CD4-positive, CD25-positive, alpha-beta regulatory T cell (primary cell): Measurements from ENCODE around the gene HIPK1. TPM values are rescaled to one million over a fixed set of nuclear protein-coding genes. Genes with fewer than 3 reads are reported as not detected.
A peak's percentile ranks its signal among the peaks of the same experiment; 100 is the strongest.

ENCODE experiments used
- ATAC-seq, 2 donors: fragments of 150-1000 bp; cut with Tn5 transposase; one replicate each; pipeline ENCODE4 v1.10.0; 2021; ENCODE audit warnings: low read depth in 2 of 2, moderate number of reproducible peaks in 2 of 2, moderate library complexity in 1 of 2
- DNase-seq, 3 donors: peaks; one replicate each; pipeline versions ENCODE4 v3.0.0 to v3.0.0-alpha.2; 2012 to 2022; ENCODE audit warnings: mixed read lengths in 1 of 3
- H3K27ac ChIP-seq: one replicate; pipeline ENCODE4 v1.7.0; 2013; ENCODE audit warnings: mild to moderate bottlenecking, low read length; ENCODE audit not compliant: insufficient read depth, poor library complexity, severe bottlenecking
- H3K27me3 ChIP-seq: one replicate; pipeline ENCODE4 v1.7.0; 2013; ENCODE audit warnings: low read length; ENCODE audit not compliant: control insufficient read depth, insufficient read depth
- H3K36me3 ChIP-seq: one replicate; pipeline ENCODE4 v1.7.0; 2013; ENCODE audit warnings: mild to moderate bottlenecking, low read length, moderate library complexity; ENCODE audit not compliant: control insufficient read depth, insufficient read depth
- H3K4me1 ChIP-seq: 2 replicates; pipeline ENCODE4 v1.7.0; 2013; ENCODE audit warnings: mild to moderate bottlenecking, low read length; ENCODE audit not compliant: insufficient read depth, control insufficient read depth, poor library complexity, severe bottlenecking
- H3K4me3 ChIP-seq: one replicate; pipeline ENCODE4 v1.7.0; 2013; ENCODE audit warnings: low read depth, mild to moderate bottlenecking, low read length, moderate library complexity
- H3K9me3 ChIP-seq, 2 experiments: 1 replicate in 1 of 2; 2 replicates in 1 of 2; pipeline ENCODE4 v1.7.0; 2013; ENCODE audit warnings: low read length in 2 of 2, mild to moderate bottlenecking in 1 of 2, moderate library complexity in 1 of 2; ENCODE audit not compliant: control insufficient read depth in 2 of 2
- H3K27ac Mint-ChIP-seq, 3 donors: one replicate each; pipeline ENCODE4 v1.8.0; 2020 to 2022; ENCODE audit warnings: mild to moderate bottlenecking in 3 of 3, mixed read lengths in 3 of 3, moderate library complexity in 2 of 3
- H3K27me3 Mint-ChIP-seq: one replicate; pipeline ENCODE4 v1.8.0; 2022; ENCODE audit warnings: mild to moderate bottlenecking, mixed read lengths
- H3K36me3 Mint-ChIP-seq: one replicate; pipeline ENCODE4 v1.8.0; 2020; ENCODE audit warnings: mixed read lengths
- H3K4me1 Mint-ChIP-seq, 4 donors: one replicate each; pipeline ENCODE4 v1.8.0; 2020 to 2022; ENCODE audit warnings: mixed read lengths in 4 of 4, mild to moderate bottlenecking in 1 of 4
- H3K4me3 Mint-ChIP-seq, 4 donors: one replicate each; pipeline ENCODE4 v1.8.0; 2020 to 2022; ENCODE audit warnings: mild to moderate bottlenecking in 4 of 4, mixed read lengths in 4 of 4, moderate library complexity in 3 of 4
- H3K9me3 Mint-ChIP-seq, 7 donors: one replicate each; pipeline ENCODE4 v1.8.0; 2020 to 2022; ENCODE audit warnings: mixed read lengths in 7 of 7, mild to moderate bottlenecking in 3 of 7, moderate library complexity in 2 of 7
- polyA plus RNA-seq, 4 donors: library from polyadenylated mRNA; unstranded; fragments of 300-500 nt; fragmentation: Illumina TruSeq; gene quantifications; one replicate each; pipeline ENCODE4 v1.2.3, GENCODE V29; 2021
- total RNA-seq: library from RNA; stranded (reverse); gene quantifications from one replicate; pipeline ENCODE4 v1.2.3, GENCODE V29; 2022

Gene HIPK1
- total and polyA plus RNA-seq, 5 donors from 2014 or later, result 8.6 to 189 (median 12.0) TPM

- H3K4me3 ChIP-seq, result no peak overlapping the region
- Mint-ChIP-seq H3K27ac (peak overlapping the region; percentile 32 to 44 (median 38)), H3K4me3 (no peak overlapping the region), H3K36me3 (peaks cover 27% of the 10 kb centered on the region), H3K9me3 (no peaks in the 10 kb centered on the region), H3K27me3 (no peaks in the 10 kb centered on the region), H3K4me1 (peaks cover 21 to 40% (median 25%) of the 10 kb centered on the region in 4 donors)
- no peak overlapping the region for H3K27ac ChIP-seq
- H3K36me3 ChIP-seq, result peaks cover 30% of the 10 kb centered on the region
- H3K9me3 ChIP-seq, result no peaks in the 10 kb centered on the region
- no peak for DNase-seq
- peaks cover 9% of the 10 kb centered on the region for H3K4me1 ChIP-seq
- no peaks in the 10 kb centered on the region for H3K27me3 ChIP-seq
- no peak for ATAC-seq
Measured at GRCh38 chr1:113891631-113892220, 37.4 kb upstream of the HIPK1 start.

- ATAC-seq, result no peak
- DNase-seq, result no peak
- H3K9me3 Mint-ChIP-seq, result no peaks in the 10 kb centered on the region
- H3K4me1 Mint-ChIP-seq, result peaks cover 9 to 38% (median 24%) of the 10 kb centered on the region in 4 donors
- H3K27ac Mint-ChIP-seq, result no peak overlapping the region
- H3K36me3 Mint-ChIP-seq, result peaks cover 35% of the 10 kb centered on the region
- H3K27ac ChIP-seq, result no peak overlapping the region
- no peaks in the 10 kb centered on the region for H3K4me1 ChIP-seq
- no peak overlapping the region for H3K4me3 ChIP-seq
- H3K4me3 Mint-ChIP-seq, result no peak overlapping the region
- peaks cover 43% of the 10 kb centered on the region for H3K36me3 ChIP-seq
- H3K27me3 Mint-ChIP-seq, result no peaks in the 10 kb centered on the region
- no peaks in the 10 kb centered on the region for H3K9me3 ChIP-seq
- no peaks in the 10 kb centered on the region for H3K27me3 ChIP-seq
Measured at GRCh38 chr1:113893267-113893666, 35.9 kb upstream of the HIPK1 start.

GRCh38 chr1:113895098-113895497, 34.0 kb upstream of the HIPK1 start:
- Mint-ChIP-seq H3K4me1 (peaks cover 26 to 56% (median 38%) of the 10 kb centered on the region in 4 donors), H3K9me3 (no peaks in the 10 kb centered on the region), H3K4me3 (no peak overlapping the region), H3K27me3 (no peaks in the 10 kb centered on the region), H3K36me3 (peaks cover 50% of the 10 kb centered on the region), H3K27ac (peak overlapping the region in 1 of 3 donors; percentile 69)
- no peaks in the 10 kb centered on the region for H3K27me3 ChIP-seq
- H3K27ac ChIP-seq, result no peak overlapping the region
- no peak overlapping the region for H3K4me3 ChIP-seq
- H3K36me3 ChIP-seq, result peaks cover 57% of the 10 kb centered on the region
- H3K9me3 ChIP-seq, result no peaks in the 10 kb centered on the region
- DNase-seq (no peak), ATAC-seq (no peak)
- no peaks in the 10 kb centered on the region for H3K4me1 ChIP-seq

DNA sequence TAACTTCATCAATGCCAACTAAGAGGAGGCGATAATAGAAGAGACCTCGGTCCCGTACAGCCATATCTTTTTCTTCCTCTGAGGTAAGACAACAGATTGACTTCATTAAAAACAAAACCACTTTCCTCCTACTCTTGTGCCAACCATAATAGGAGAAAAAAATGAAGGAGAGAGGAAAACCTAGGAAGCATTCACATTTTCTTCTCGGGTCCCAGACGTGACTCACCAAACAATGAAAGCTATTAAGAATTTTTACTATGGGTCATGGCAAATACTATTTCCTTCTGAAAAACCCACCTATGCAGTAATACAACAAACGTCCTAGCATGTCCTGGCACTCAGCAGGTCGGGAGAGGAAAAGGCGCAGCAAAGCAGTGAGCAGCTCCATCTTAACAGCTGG, 33.2 kb upstream of the HIPK1 start:
- DNase-seq, result no peak
- Mint-ChIP-seq H3K4me1 (peaks cover 27 to 57% (median 40%) of the 10 kb centered on the region in 4 donors), H3K27me3 (no peaks in the 10 kb centered on the region), H3K9me3 (no peaks in the 10 kb centered on the region), H3K4me3 (no peak overlapping the region), H3K36me3 (peaks cover 53% of the 10 kb centered on the region), H3K27ac (peak overlapping the region in 2 of 3 donors; percentile 63 to 69)
- no peaks in the 10 kb centered on the region for H3K27me3 ChIP-seq
- H3K36me3 ChIP-seq, result peaks cover 63% of the 10 kb centered on the region
- H3K27ac ChIP-seq, result no peak overlapping the region
- H3K4me3 ChIP-seq, result no peak overlapping the region
- peaks cover under 1% of the 10 kb centered on the region for H3K4me1 ChIP-seq
- no peaks in the 10 kb centered on the region for H3K9me3 ChIP-seq
- ATAC-seq, result no peak

GRCh38 chr1:113898241-113898814, 30.8 kb upstream of the HIPK1 start:
- no peaks in the 10 kb centered on the region for H3K27me3 Mint-ChIP-seq
- DNase-seq, result no peak
- peaks cover 36 to 80% (median 61%) of the 10 kb centered on the region in 4 donors for H3K4me1 Mint-ChIP-seq
- H3K27me3 ChIP-seq, result no peaks in the 10 kb centered on the region
- no peaks in the 10 kb centered on the region for H3K9me3 ChIP-seq
- peaks cover 16% of the 10 kb centered on the region for H3K4me1 ChIP-seq
- H3K36me3 Mint-ChIP-seq, result peaks cover 72% of the 10 kb centered on the region
- H3K36me3 ChIP-seq, result peaks cover 81% of the 10 kb centered on the region
- no peak overlapping the region for H3K27ac ChIP-seq
- H3K27ac Mint-ChIP-seq, result peak overlapping the region; percentile 5 to 65 (median 9)
- ATAC-seq, result no peak
- no peak overlapping the region for H3K4me3 ChIP-seq
- no peaks in the 10 kb centered on the region for H3K9me3 Mint-ChIP-seq
- H3K4me3 Mint-ChIP-seq, result peak overlapping the region in 2 of 4 donors; percentile 27 to 28

DNA sequence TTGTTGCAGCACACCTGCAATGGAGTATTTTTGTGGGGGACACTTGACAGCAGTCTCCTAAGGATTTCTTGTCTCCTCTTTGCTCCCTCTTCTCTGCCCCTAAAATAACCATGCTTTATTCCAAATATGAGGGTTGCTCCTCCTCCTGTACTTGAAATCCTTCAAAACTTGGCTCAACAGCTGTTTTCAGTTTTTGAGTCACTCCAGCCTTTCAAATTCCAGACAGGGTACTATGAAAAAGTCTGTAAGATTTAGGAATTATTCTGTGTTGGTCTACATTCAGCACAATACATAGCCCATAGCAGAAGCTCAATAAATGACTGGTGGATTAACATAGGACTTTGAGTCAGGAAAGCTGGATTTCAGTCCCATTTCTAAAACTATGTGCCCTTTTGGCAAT, 30.0 kb upstream of the HIPK1 start:
- H3K27ac ChIP-seq, result no peak overlapping the region
- H3K4me3 ChIP-seq, result no peak overlapping the region
- no peak for DNase-seq
- H3K4me1 ChIP-seq, result peaks cover 24% of the 10 kb centered on the region
- no peaks in the 10 kb centered on the region for H3K27me3 ChIP-seq
- H3K4me3 Mint-ChIP-seq, result no peak overlapping the region
- H3K36me3 Mint-ChIP-seq, result peaks cover 70% of the 10 kb centered on the region
- H3K9me3 ChIP-seq, result no peaks in the 10 kb centered on the region
- H3K36me3 ChIP-seq, result peaks cover 76% of the 10 kb centered on the region
- ATAC-seq, result no peak
- H3K27me3 Mint-ChIP-seq, result no peaks in the 10 kb centered on the region
- peaks cover 29 to 80% (median 65%) of the 10 kb centered on the region in 4 donors for H3K4me1 Mint-ChIP-seq
- no peaks in the 10 kb centered on the region for H3K9me3 Mint-ChIP-seq
- H3K27ac Mint-ChIP-seq, result peak overlapping the region in 2 of 3 donors; percentile 9 to 45

DNA sequence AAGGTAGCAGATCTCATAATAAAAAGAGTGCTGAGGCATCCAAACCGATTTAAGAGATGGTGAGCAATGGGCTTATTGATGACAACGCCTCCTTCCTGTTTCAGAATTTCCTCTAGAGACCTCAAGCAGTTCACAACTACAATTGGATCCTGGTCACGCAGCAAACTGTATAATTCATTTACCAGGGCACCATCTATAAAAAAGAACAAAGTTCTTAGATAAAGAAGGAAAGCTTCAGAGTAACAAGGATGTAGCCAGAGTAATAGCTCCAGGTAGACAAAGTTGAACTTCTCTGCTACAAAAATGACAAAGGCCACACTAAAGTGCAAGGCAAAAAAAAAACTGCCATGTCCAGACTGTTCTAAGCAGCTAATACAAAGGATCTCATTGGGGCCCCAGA, 27.9 kb upstream of the HIPK1 start:
- no peak for ATAC-seq
- no peak overlapping the region for H3K4me3 ChIP-seq
- Mint-ChIP-seq H3K27ac (peak overlapping the region in 1 of 3 donors; percentile 100), H3K36me3 (peaks cover 54% of the 10 kb centered on the region), H3K4me3 (peak overlapping the region in 2 of 4 donors; percentile 14 to 94), H3K4me1 (peaks cover 27 to 84% (median 71%) of the 10 kb centered on the region in 4 donors), H3K9me3 (no peaks in the 10 kb centered on the region), H3K27me3 (no peaks in the 10 kb centered on the region)
- H3K9me3 ChIP-seq, result no peaks in the 10 kb centered on the region
- peak in 1 of 3 donors; percentile 45 for DNase-seq
- no peak overlapping the region for H3K27ac ChIP-seq
- no peaks in the 10 kb centered on the region for H3K27me3 ChIP-seq
- peaks cover 56% of the 10 kb centered on the region for H3K36me3 ChIP-seq
- H3K4me1 ChIP-seq, result peaks cover 36% of the 10 kb centered on the region
